ENCODE results near the gene SUSD5.

Gene SUSD5

DNA sequence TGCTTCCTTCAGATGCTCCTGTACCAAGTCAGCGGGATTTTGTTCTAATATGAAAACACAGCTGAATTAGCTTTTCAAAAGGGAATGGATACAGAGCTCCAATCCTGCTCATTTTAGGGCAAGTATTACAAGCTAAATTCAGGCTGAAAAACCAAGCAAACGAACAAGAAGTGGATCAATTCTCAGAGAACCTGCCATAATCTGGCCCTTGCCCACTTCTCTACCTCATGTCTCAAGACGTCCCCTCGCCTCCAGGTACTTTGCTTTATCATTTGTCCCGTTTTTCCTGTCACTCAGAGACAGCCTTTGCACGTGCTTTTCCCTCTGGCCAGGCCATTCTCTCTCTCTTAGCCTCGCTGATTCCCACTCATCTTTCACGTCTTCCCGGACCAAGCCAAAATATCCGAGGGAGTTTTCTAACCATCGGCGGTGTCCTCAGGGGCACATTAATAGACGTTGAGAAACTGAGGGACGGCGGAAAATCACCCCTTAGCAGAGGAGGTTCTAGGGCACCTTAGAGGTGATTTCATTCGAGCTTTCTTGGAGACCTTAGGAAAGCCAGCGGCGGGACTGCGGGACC, 654 bp downstream of the SUSD5 start:
- TF ChIP-seq GATA3 (IDR thresholded peaks at IDR 0.05; ENCODE audit: low read depth, low read length) (no peak), GATA2 (IDR thresholded peaks at IDR 0.05; ENCODE audit: low read depth, low read length) (no peak)

GRCh38 chr3:33215739-33216138, 2.9 kb downstream of the SUSD5 start:
- TF ChIP-seq GATA3 (IDR thresholded peaks at IDR 0.05; ENCODE audit: low read depth, low read length) (no peak), GATA2 (IDR thresholded peaks at IDR 0.05; ENCODE audit: low read depth, low read length) (no peak)

GRCh38 chr3:33212406-33212805, 6.2 kb downstream of the SUSD5 start:
- no peak for TF ChIP-seq GATA2 (IDR thresholded peaks at IDR 0.05; ENCODE audit: low read depth, low read length)
- no peak for TF ChIP-seq GATA3 (IDR thresholded peaks at IDR 0.05; ENCODE audit: low read depth, low read length)

- TF ChIP-seq GATA2 (IDR thresholded peaks at IDR 0.05; ENCODE audit: low read depth, low read length): no peak
- no peak for TF ChIP-seq GATA3 (IDR thresholded peaks at IDR 0.05; ENCODE audit: low read depth, low read length)
Observed at GRCh38 chr3:33211444-33211843, 7.2 kb downstream of the SUSD5 start.

- TF ChIP-seq GATA2 (IDR thresholded peaks at IDR 0.05; ENCODE audit: low read depth, low read length): no peak
- TF ChIP-seq GATA3 (IDR thresholded peaks at IDR 0.05; ENCODE audit: low read depth, low read length): no peak
Observed at GRCh38 chr3:33209357-33209756, 9.3 kb downstream of the SUSD5 start.

DNA sequence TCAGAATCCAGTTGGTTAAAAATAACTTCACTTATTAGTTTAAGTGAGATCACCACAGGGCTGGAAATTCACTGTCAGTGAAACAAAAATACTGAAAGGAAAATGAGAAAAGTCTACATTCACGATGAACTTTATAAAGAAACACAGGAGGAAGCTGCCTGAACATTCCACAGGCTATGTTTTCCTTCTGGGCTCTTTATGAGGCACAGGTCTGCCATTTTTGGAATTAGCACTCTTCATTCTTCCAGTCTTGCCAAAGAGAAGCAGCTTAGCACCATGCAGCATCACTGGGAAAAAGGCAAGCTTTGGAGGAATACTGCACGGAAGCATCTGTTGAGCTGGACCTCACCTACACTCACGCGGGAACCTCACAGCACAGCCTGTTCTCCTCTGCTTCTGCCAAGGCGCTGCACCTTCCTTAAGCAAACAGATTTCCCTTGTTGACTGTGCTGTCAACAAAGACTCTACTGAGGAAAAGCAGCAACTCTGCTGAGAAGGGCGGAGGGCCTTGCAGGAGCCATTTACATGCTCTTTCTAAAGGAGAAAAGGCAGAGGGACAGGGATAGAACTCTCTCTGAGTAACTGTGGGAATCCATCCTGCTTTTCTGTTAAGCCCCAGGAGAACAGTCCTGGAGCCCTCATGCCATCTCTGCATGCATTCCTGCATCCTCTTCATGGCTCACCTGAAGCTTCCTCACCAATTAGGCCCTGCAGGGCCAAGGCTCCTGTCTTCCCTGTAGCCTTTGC, 15.7 kb downstream of the SUSD5 start:
- TF ChIP-seq GATA2 (IDR thresholded peaks at IDR 0.05; ENCODE audit: low read depth, low read length) (no peak), GATA3 (IDR thresholded peaks at IDR 0.05; ENCODE audit: low read depth, low read length) (no peak)

- no peak for TF ChIP-seq GATA2 (IDR thresholded peaks at IDR 0.05; ENCODE audit: low read depth, low read length)
- no peak for TF ChIP-seq GATA3 (IDR thresholded peaks at IDR 0.05; ENCODE audit: low read depth, low read length)
Observed at GRCh38 chr3:33201195-33201594, 17.4 kb downstream of the SUSD5 start.

DNA sequence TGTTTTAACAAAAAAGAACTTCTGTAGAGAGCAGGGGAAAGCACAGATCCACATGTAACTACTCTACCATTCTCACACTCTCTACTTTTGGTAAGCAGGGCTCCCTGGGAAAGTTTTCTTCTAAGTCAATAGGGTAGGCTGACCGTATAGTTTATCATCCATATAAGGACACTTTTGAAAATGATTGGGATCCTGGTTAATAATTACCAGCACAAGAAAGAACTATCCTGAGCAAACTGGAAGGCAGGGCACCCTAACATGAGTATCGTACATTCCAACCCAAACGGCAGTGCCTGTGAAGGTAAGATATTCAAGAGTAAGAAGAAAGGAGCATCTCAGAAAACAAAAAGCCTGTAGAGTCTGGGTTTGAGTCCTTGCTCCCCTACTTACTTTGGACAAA, 22.1 kb downstream of the SUSD5 start:
- no peak for TF ChIP-seq GATA3 (IDR thresholded peaks at IDR 0.05; ENCODE audit: low read depth, low read length)
- no peak for TF ChIP-seq GATA2 (IDR thresholded peaks at IDR 0.05; ENCODE audit: low read depth, low read length)

DNA sequence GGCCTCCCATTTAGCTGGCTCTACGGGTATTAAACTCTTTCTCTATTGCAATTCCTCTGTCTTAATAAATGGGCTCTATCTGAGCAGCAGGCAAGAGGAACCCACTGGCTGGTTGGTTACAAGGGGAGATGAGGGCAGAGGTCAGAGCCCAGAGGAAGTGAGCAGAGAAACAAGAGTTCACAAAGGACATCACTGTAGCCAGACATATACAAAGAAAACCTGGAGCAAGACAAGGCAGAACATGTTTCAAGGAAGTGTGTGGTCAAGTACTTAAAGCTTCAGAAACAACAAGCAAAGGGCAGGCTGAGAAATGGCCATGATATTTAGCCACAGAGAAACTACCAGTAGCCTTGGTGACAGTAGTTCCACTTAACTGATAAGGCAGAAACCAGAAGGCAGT, 24.3 kb downstream of the SUSD5 start:
- TF ChIP-seq GATA3 (IDR thresholded peaks at IDR 0.05; ENCODE audit: low read depth, low read length) (no peak), GATA2 (IDR thresholded peaks at IDR 0.05; ENCODE audit: low read depth, low read length) (no peak)

DNA sequence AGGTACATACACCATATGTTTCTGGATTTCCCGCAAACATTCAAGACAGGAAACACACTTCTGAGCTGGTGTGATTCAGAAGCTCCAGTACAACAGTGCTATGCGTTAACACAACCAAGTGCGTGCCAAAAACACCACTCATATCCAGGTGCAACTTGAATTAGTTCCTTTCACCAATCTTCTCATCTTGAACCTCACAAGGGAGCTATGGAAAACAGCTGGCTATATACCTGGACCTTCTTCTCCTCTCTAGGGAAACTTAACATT, 31.3 kb downstream of the SUSD5 start:
- TF ChIP-seq GATA3 (IDR thresholded peaks at IDR 0.05; ENCODE audit: low read depth, low read length): no peak
- no peak for TF ChIP-seq GATA2 (IDR thresholded peaks at IDR 0.05; ENCODE audit: low read depth, low read length)

DNA sequence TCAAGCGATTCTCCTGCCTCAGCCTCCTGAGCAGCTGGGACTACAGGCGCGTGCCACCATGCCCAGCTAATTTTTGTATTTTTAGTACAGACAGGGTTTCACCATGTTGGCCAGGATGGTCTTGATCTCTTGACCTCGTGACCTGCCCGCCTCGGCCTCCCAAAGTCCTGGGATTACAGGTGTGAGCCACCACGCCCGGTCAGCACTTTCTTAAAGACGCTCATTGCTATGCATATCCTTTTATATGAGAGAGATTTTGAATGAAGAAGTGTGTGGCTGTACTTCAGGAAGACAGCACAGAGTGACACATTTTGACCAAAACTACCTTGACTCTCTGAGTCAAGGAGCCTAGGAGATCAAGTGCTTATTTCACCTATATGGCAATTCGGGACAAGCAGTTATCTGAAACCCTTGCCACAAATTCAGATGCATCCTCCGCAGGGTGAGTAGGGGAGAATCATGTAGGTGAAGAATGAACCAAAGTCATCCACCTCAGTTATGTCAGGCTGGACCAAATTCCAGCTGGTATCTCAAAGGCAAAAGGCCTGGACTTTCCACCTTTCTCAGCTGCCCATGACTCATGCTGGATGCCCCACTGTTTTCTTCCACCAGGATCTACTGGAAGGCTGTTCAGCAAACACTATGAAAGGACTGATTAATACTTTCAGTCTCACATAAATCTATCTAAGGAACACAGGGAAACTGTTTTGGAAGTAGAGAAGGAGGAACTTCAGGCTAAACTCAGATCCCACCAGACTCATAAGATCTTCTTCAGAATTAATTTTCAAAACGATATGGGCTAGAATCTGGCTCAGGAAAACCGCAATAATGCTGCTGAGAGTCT, 31.9 kb downstream of the SUSD5 start:
- no peak for TF ChIP-seq GATA2 (IDR thresholded peaks at IDR 0.05; ENCODE audit: low read depth, low read length)
- no peak for TF ChIP-seq GATA3 (IDR thresholded peaks at IDR 0.05; ENCODE audit: low read depth, low read length)

DNA sequence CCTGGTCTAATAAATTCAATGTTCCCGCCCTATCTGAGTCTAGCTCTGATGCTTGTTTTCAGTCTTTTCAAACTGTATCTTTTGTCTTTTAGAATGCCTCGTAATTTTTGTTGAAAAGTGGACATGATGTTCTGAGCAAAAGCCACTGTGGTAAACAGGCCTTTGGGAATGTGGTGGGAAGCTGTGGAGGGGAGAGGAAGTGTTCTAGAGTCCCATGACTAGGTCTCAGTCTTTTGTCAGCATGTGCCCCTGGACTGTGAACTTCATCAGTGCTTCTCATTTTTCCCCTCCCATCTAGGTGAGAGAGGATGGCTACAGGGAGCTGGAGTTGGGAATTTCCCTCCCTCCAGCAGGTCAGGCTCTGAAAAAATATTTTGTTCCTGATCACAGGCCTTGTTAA, 33.7 kb downstream of the SUSD5 start:
- TF ChIP-seq GATA2 (IDR thresholded peaks at IDR 0.05; ENCODE audit: low read depth, low read length): no peak
- no peak for TF ChIP-seq GATA3 (IDR thresholded peaks at IDR 0.05; ENCODE audit: low read depth, low read length)

GRCh38 chr3:33181229-33181628, 37.4 kb downstream of the SUSD5 start:
- TF ChIP-seq GATA2 (IDR thresholded peaks at IDR 0.05; ENCODE audit: low read depth, low read length) (no peak), GATA3 (IDR thresholded peaks at IDR 0.05; ENCODE audit: low read depth, low read length) (no peak)

- TF ChIP-seq GATA3 (IDR thresholded peaks at IDR 0.05; ENCODE audit: low read depth, low read length) (no peak), GATA2 (IDR thresholded peaks at IDR 0.05; ENCODE audit: low read depth, low read length) (no peak)
Observed at GRCh38 chr3:33179132-33179531, 39.5 kb downstream of the SUSD5 start.
